ENCODE measurements around the gene TBC1D2B.

Gene TBC1D2B

GRCh38 chr15:78077053-78077870 lies at the start of gene TBC1D2B:
TBC1D2B (minus strand) TSS chr15:78077711; CDS start chr15:78077652, 59 bp downstream.
- ChIA-PET CTCF (interaction anchor here (0.9 to 1.8 kb wide), 4 partner anchors 9 to 110 kb away, joined by 3 to 7 read pairs (median 3); no protein-coding TSS in a partner anchor), POLR2A (interaction anchor here (0.6 to 0.9 kb wide), 3 partner anchors 10 to 35 kb away, joined by 3 to 4 read pairs (median 3); no protein-coding TSS in a partner anchor)
- DNase-seq (ENCODE audit: low read depth, low spot score) = no peak
- peak within 1 kb of the TSS; percentile 89 for H3K4me3 ChIP-seq (ENCODE audit: low read depth, low read length)
- no peak for TF ChIP-seq CTCF (IDR thresholded peaks at IDR 0.05; ENCODE audit: insufficient read depth, low read length, missing control alignments)

- ChIA-PET POLR2A (interaction anchor here (0.6 kb wide), 1 partner anchor 30 kb away, joined by 3 read pairs; no protein-coding TSS in a partner anchor), CTCF (interaction anchor here (1.1 to 14.9 kb wide), 5 partner anchors 16 to 161 kb away, joined by 4 to 145 read pairs (median 13); no protein-coding TSS in a partner anchor)
- no peak for DNase-seq (ENCODE audit: low read depth, low spot score)
- no peak for TF ChIP-seq CTCF (IDR thresholded peaks at IDR 0.05; ENCODE audit: insufficient read depth, low read length, missing control alignments)
- no peak overlapping the region for H3K4me3 ChIP-seq (ENCODE audit: low read depth, low read length)
Observed at GRCh38 chr15:78125267-78125666, 47.8 kb upstream of the TBC1D2B start.

GRCh38 chr15:78120523-78120922 lies 43.0 kb upstream of the TBC1D2B start:
- no peak overlapping the region for H3K4me3 ChIP-seq (ENCODE audit: low read depth, low read length)
- ChIA-PET CTCF (interaction anchor here (0.8 to 5.1 kb wide), 6 partner anchors 10 to 161 kb away, joined by 3 to 55 read pairs (median 8); partner anchors contain the start of gene CIB2), POLR2A (no interaction called here)
- no peak for DNase-seq (ENCODE audit: low read depth, low spot score)
- TF ChIP-seq CTCF (IDR thresholded peaks at IDR 0.05; ENCODE audit: insufficient read depth, low read length, missing control alignments) = no peak

GRCh38 chr15:78112551-78112950 lies 35.0 kb upstream of the TBC1D2B start:
- POLR2A ChIA-PET = no interaction called here
- no peak for DNase-seq (ENCODE audit: low read depth, low spot score)
- no peak overlapping the region for H3K4me3 ChIP-seq (ENCODE audit: low read depth, low read length)
- CTCF ChIA-PET = interaction anchor here (0.6 to 22.7 kb wide), 34 partner anchors 10 to 615 kb away, joined by 3 to 538 read pairs (median 4); partner anchors contain the start of genes ACSBG1, CIB2 and SKIC8
- TF ChIP-seq CTCF (IDR thresholded peaks at IDR 0.05; ENCODE audit: insufficient read depth, low read length, missing control alignments) = no peak

- no peak for DNase-seq (ENCODE audit: low read depth, low spot score)
- no peak for TF ChIP-seq CTCF (IDR thresholded peaks at IDR 0.05; ENCODE audit: insufficient read depth, low read length, missing control alignments)
- no peak overlapping the region for H3K4me3 ChIP-seq (ENCODE audit: low read depth, low read length)
- POLR2A ChIA-PET = no interaction called here
- CTCF ChIA-PET = interaction anchor here (0.6 to 22.7 kb wide), 22 partner anchors 10 to 616 kb away, joined by 3 to 538 read pairs (median 6); partner anchors contain the start of genes ACSBG1 and CIB2
Observed at GRCh38 chr15:78111788-78112187, 34.3 kb upstream of the TBC1D2B start.

- ChIA-PET CTCF (interaction anchor here (0.7 to 22.7 kb wide), 17 partner anchors 9 to 313 kb away, joined by 3 to 538 read pairs (median 29); partner anchors contain the start of genes ACSBG1 and CIB2), POLR2A (interaction anchor here (0.8 kb wide), 1 partner anchor 152 kb away, joined by 3 read pairs; no protein-coding TSS in a partner anchor)
Observed at GRCh38 chr15:78110916-78111475, 33.5 kb upstream of the TBC1D2B start.

More at GRCh38 chr15:78110916-78111475, 33.5 kb upstream of the TBC1D2B start:
- TF ChIP-seq CTCF (IDR thresholded peaks at IDR 0.05; ENCODE audit: insufficient read depth, low read length, missing control alignments) = no peak
- H3K4me3 ChIP-seq (ENCODE audit: low read depth, low read length) = no peak overlapping the region
- no peak for DNase-seq (ENCODE audit: low read depth, low spot score)

All from AG04449 (cell line).